ENCODE measurements around the gene SPI1. TPM values are rescaled to one million over a fixed set of nuclear protein-coding genes. Genes with fewer than 3 reads are reported as not detected.
A peak's percentile ranks its signal among the peaks of the same experiment; 100 is the strongest.

The SPI1 gene
- total RNA-seq, 1 experiment from 2014 or later: not detected

GRCh38 chr11:47345890-47346563 is 32.3 kb downstream of the SPI1 start:
- WGBS (ENCODE audit: extremely low coverage, insufficient read length, low lambda C conversion rate): no CpG with 5 or more reads among the region's 18 CpGs

More at GRCh38 chr11:47345890-47346563, 32.3 kb downstream of the SPI1 start:
- Histone ChIP-seq H3K79me2 (ENCODE audit: insufficient read depth, low read length) (no peaks in the 10 kb centered on the region), H4K20me1 (ENCODE audit: control insufficient read depth, insufficient read depth, insufficient read length) (no peaks in the 10 kb centered on the region), H3K4me2 (ENCODE audit: insufficient read depth, insufficient read length, low read length) (no peak overlapping the region), H3K23me2 (ENCODE audit: insufficient read length, low read depth, low read length, poor library complexity, severe bottlenecking) (no peaks in the 10 kb centered on the region), H2BK20ac (ENCODE audit: low read depth, low read length, poor library complexity, severe bottlenecking) (no peak overlapping the region), H3K9me3 (ENCODE audit: control insufficient read depth, low read depth, low read length) (no peaks in the 10 kb centered on the region), H4K91ac (ENCODE audit: insufficient read length, low read depth, low read length) (no peak overlapping the region), H3K14ac (ENCODE audit: insufficient read depth, low read length) (no peak overlapping the region), H4K8ac (replicated peaks; ENCODE audit: insufficient read length, low read depth, low read length) (no peak overlapping the region), H2AK5ac (ENCODE audit: insufficient read length, low read length) (no peak overlapping the region), H3K27ac (ENCODE audit: insufficient read length, low read depth, low read length) (no peak overlapping the region), H3K27me3 (ENCODE audit: insufficient read depth, low read length) (no peaks in the 10 kb centered on the region), H3K4ac (ENCODE audit: low read depth, low read length) (no peak overlapping the region), H3K4me1 (ENCODE audit: insufficient read depth, low read length) (no peaks in the 10 kb centered on the region), H2BK120ac (ENCODE audit: low read depth, low read length, poor library complexity, severe bottlenecking) (no peak overlapping the region), H2AFZ (ENCODE audit: low read length) (no peak overlapping the region), H3K9ac (ENCODE audit: extremely low read depth, insufficient read length, low read length) (no peak overlapping the region), H3K18ac (ENCODE audit: insufficient read length, low read depth, low read length) (no peak overlapping the region), H2BK5ac (ENCODE audit: insufficient read length, low read length) (no peak overlapping the region), H3K79me1 (ENCODE audit: insufficient read depth, low read depth, low read length, poor library complexity, severe bottlenecking) (no peaks in the 10 kb centered on the region), H2BK15ac (ENCODE audit: low read depth, low read length) (no peak overlapping the region), H4K5ac (ENCODE audit: insufficient read length, low read depth, low read length) (no peak overlapping the region), H3K56ac (ENCODE audit: insufficient read length, low read depth, low read length) (no peak overlapping the region), H3T11ph (ENCODE audit: low read length) (no peak overlapping the region), H2BK12ac (ENCODE audit: insufficient read length, low read depth, low read length) (no peak overlapping the region), H3K23ac (ENCODE audit: insufficient read length, low read depth, low read length) (no peak overlapping the region)
- Mint-ChIP-seq H3K27me3 (ENCODE audit: low read depth) (peaks cover 2% of the 10 kb centered on the region; the same call in 1 of the 2 replicates), H3K9me3 (no peaks in the 10 kb centered on the region), H3K27ac (peak overlapping the region in 2 of 3 experiments; percentile 17 to 50; a peak in 3 of 7 replicates), H3K4me1 (peaks cover 7 to 11% of the 10 kb centered on the region in 2 experiments), H3K4me3 (no peak overlapping the region), H3K36me3 (ENCODE audit: insufficient read depth in 1 of 3, low read depth in 3 of 3) (no peaks in the 10 kb centered on the region)
- DNase-seq: no peak
- no peak for TF ChIP-seq CTCF (conservative IDR thresholded peaks at IDR 0.05)
